Sigmoid colon (tissue), 7 donors: Measurements from ENCODE around the gene EGFLAM. TPM values are rescaled to one million over a fixed set of nuclear protein-coding genes. Genes with fewer than 3 reads are reported as not detected.

Source experiments
- DNase-seq: peaks from one replicate; pipeline ENCODE4 v3.0.0-alpha.2; 2019
- H3K27ac ChIP-seq, 4 donors: fragments of 200-600 bp; sonication (generic); one replicate each; pipeline ENCODE4 v1.5.1; 2016 to 2019; ENCODE audit warnings: mild to moderate bottlenecking in 1 of 4
- H3K27me3 ChIP-seq, 3 donors: fragments of 200-600 bp; sonication (generic); one replicate each; pipeline ENCODE4 v1.5.1; 2019; ENCODE audit warnings: mild to moderate bottlenecking in 1 of 3
- H3K36me3 ChIP-seq, 4 donors: fragments of 200-600 bp; sonication (generic); one replicate each; pipeline ENCODE4 v1.5.1; 2016 to 2019
- H3K4me1 ChIP-seq, 4 donors: fragments of 200-600 bp; sonication (generic); one replicate each; pipeline ENCODE4 v1.5.1; 2017 to 2019
- H3K4me3 ChIP-seq, 4 donors: fragments of 200-600 bp; sonication (generic); one replicate each; pipeline ENCODE4 v1.5.1; 2017 to 2019; ENCODE audit warnings: mild to moderate bottlenecking in 2 of 4, moderate library complexity in 1 of 4
- H3K9me3 ChIP-seq, 4 donors: fragments of 200-600 bp in 3 of 4; sonication (generic) in 3 of 4; one replicate each; pipeline versions ENCODE4 v1.5.1 to v1.6.1; 2013 to 2019
- EP300 ChIP-seq, 4 donors: sonication (generic); formaldehyde crosslinking; IDR thresholded peaks; one replicate each; pipeline ENCODE4 v1.6.1; 2017; ENCODE audit warnings: antibody characterized with exemption in 4 of 4
- POLR2A ChIP-seq, 2 donors: fragments of 450-650 bp; IDR thresholded peaks; one replicate each; pipeline ENCODE4 v1.6.1; 2016; ENCODE audit warnings: antibody characterized with exemption in 2 of 2, mild to moderate bottlenecking in 2 of 2, moderate library complexity in 2 of 2
- POLR2AphosphoS5 ChIP-seq, 4 donors: sonication (generic); formaldehyde crosslinking; IDR thresholded peaks; one replicate each; pipeline ENCODE4 v1.6.1; 2017; ENCODE audit warnings: antibody characterized with exemption in 4 of 4
- WGBS, 2 donors: extraction: QIAGEN DNeasy Blood & Tissue Kit; methylation state at CpG; one replicate each; pipeline ENCODE4 v1.1.7; 2013; 5-methylcytosine and 5-hydroxymethylcytosine counted together
- intact Hi-C: fragments of 100-400 bp; cut with DNase I; formaldehyde crosslinking; loops from one replicate; pipeline ENCODE4 v1.15.1; 2023
- polyA plus RNA-seq, 3 donors: library from polyadenylated mRNA; stranded (reverse); fragments of 200-250 nt; gene quantifications; one replicate each; pipeline ENCODE4 v1.2.3, GENCODE V29; 2013
- total RNA-seq, 4 donors: library from RNA; depleted of rRNA; stranded (reverse); fragments of >200 nt; gene quantifications; one replicate each; pipeline ENCODE4 v1.1.0, GENCODE V29; 2016
- TF ChIP-seq, protein P1 (sequence below), 4 experiments: fragments of 450-650 bp in 3 of 4; fragments of 200-600 bp in 1 of 4; IDR thresholded peaks; one replicate each; pipeline ENCODE4 v1.5.1; 2016 to 2019; ENCODE audit warnings: antibody characterized with exemption in 4 of 4, mild to moderate bottlenecking in 3 of 4, moderate library complexity in 2 of 4
- donor health status: healthy with polysubstance abuse.
- donor health status: Bipolar disorder and iron deficiency.
- donor health status: healthy.

EGFLAM gene
- total and polyA plus RNA-seq, 7 donors, result 0.46 to 5.7 (median 2.5) TPM

DNA sequence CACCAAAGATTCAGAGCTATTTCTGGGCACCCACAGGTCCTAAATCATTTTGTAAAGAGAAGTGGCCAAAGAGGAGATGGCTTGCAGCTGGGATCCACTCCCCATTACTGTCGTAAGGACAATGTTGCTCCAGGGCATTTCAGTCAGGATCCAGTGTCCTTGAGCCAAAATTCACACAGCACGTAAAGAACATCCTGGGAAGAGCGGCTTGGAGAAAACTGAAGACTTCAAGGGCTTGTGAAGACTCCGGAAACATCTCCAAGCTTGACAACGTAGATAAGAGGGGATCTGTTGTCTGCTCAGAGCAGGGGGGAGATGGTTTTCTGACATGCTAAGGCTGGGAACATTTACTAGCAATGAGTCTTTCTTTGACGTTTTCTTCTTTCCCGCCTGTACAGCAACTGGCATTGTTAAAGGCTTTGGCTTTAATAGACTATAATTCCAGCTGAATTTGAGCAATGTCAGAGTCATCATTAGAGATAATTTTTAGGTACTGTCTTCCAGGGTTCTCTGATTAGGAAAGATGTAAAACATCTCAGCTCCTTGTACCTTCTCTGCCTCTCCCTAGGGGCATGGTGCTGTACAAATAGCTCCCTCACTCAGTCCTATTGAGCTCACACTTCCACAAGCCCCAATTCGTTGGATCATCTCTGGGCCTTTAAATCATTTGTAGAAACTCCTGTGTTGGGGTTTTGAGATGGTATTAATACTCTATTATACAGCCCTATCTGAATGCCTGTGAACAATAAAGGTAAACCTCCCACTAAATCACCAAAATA is 39.7 kb downstream of the EGFLAM start:
- 46 to 58% methylated on average over 8 of the region's 8 CpGs for WGBS, 2 donors
- DNase-seq, result no peak
- H3K27me3 ChIP-seq, result no peaks in the 10 kb centered on the region
- H3K27ac ChIP-seq, result peak overlapping the region in 2 of 4 donors; percentile 2 to 18
- no peaks in the 10 kb centered on the region for H3K36me3 ChIP-seq
- H3K4me3 ChIP-seq, result no peak overlapping the region
- no peaks in the 10 kb centered on the region for H3K4me1 ChIP-seq
- no peaks in the 10 kb centered on the region for H3K9me3 ChIP-seq
- TF ChIP-seq POLR2A (IDR thresholded peaks at IDR 0.05), result no peak
- TF ChIP-seq POLR2AphosphoS5 (IDR thresholded peaks at IDR 0.05), result peak in 2 of 4 donors; percentile 52 to 58
- no peak for TF ChIP-seq EP300 (IDR thresholded peaks at IDR 0.05)
- TF ChIP-seq, protein P1, sequence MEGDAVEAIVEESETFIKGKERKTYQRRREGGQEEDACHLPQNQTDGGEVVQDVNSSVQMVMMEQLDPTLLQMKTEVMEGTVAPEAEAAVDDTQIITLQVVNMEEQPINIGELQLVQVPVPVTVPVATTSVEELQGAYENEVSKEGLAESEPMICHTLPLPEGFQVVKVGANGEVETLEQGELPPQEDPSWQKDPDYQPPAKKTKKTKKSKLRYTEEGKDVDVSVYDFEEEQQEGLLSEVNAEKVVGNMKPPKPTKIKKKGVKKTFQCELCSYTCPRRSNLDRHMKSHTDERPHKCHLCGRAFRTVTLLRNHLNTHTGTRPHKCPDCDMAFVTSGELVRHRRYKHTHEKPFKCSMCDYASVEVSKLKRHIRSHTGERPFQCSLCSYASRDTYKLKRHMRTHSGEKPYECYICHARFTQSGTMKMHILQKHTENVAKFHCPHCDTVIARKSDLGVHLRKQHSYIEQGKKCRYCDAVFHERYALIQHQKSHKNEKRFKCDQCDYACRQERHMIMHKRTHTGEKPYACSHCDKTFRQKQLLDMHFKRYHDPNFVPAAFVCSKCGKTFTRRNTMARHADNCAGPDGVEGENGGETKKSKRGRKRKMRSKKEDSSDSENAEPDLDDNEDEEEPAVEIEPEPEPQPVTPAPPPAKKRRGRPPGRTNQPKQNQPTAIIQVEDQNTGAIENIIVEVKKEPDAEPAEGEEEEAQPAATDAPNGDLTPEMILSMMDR (IDR thresholded peaks at IDR 0.05), result no peak
- intact Hi-C loops, result no loop called here

DNA sequence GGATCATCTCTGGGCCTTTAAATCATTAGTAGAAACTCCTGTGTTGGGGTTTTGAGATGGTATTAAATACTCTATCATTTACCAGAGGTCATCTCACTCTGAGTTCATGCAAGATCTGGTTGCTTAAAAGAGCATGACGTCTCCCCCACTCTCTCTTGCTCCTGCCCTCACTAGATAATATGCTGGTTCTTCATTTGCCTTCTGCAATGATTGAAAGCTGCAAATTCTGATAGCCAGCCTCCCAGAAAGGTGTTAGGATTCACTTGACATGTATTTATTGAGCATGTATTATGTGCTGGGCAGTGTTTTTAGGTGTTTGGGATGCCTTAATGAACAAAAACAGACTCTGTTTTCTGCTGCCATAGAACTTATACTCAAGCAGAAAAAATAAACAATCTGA is 41.2 kb downstream of the EGFLAM start:
- H3K4me3 ChIP-seq, result no peak overlapping the region
- no peak for DNase-seq
- no peaks in the 10 kb centered on the region for H3K27me3 ChIP-seq
- TF ChIP-seq, protein P1 (IDR thresholded peaks at IDR 0.05), result no peak
- no peak for TF ChIP-seq POLR2A (IDR thresholded peaks at IDR 0.05)
- intact Hi-C loops, result no loop called here
- H3K27ac ChIP-seq, result no peak overlapping the region
- no peaks in the 10 kb centered on the region for H3K4me1 ChIP-seq
- WGBS, 2 donors, result 61 to 85% methylated on average over 1 of the region's 1 CpG
- H3K36me3 ChIP-seq, result no peaks in the 10 kb centered on the region
- H3K9me3 ChIP-seq, result no peaks in the 10 kb centered on the region

DNA sequence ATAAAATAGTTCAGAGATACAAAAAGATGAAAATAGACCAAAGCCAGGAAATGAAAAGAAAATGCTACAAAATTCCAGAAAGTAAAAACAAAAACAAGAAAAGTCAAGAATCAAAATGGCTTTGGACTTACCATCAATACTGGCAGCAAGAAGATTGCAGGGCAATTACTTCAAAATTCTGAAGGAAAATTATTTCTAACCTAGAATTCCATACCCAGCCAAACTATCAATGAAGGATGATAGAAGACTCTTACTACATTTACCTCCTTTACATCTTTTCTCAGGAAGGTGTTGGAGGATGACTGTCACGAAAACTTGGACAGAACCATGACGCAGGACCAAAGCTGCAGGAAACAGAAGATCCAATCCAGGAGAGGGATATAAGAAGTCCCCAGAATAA is 46.8 kb downstream of the EGFLAM start:
- no peak overlapping the region for H3K27ac ChIP-seq
- no peaks in the 10 kb centered on the region for H3K4me1 ChIP-seq
- H3K36me3 ChIP-seq, result no peaks in the 10 kb centered on the region
- no peak overlapping the region for H3K4me3 ChIP-seq
- H3K27me3 ChIP-seq, result no peaks in the 10 kb centered on the region
- intact Hi-C loops, result no loop called here
- H3K9me3 ChIP-seq, result peaks cover 0 to 11% (median 0%) of the 10 kb centered on the region in 4 donors
- DNase-seq, result no peak
- TF ChIP-seq EP300 (IDR thresholded peaks at IDR 0.05) (no peak), POLR2AphosphoS5 (IDR thresholded peaks at IDR 0.05) (no peak), POLR2A (IDR thresholded peaks at IDR 0.05) (no peak)
- TF ChIP-seq, protein P1 (IDR thresholded peaks at IDR 0.05), result no peak
- WGBS, 2 donors, result 92 to 93% methylated on average over 2 of the region's 2 CpGs

DNA sequence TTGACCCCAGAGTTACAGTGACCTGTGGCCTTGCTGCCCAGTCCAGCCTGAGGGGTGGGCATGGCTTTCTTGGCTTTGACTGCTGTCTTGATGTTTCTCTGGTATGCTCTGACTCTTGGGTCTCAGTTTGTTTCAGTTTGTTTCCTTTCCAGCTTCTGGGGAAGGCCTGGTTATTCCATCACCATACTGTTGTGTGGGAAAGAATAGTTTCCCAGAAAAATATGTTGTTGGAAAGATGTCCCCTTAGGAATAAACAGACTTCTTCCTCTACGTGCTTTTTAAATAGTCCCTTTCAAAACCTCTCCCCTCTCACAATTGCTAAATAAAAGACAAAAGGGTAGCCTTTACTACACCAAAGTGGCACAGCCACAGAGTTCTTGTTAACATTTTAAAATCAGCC is 49.5 kb downstream of the EGFLAM start:
- H3K9me3 ChIP-seq, result peaks cover 0 to 11% (median 0%) of the 10 kb centered on the region in 4 donors
- DNase-seq, result no peak
- H3K27me3 ChIP-seq, result no peaks in the 10 kb centered on the region
- no peaks in the 10 kb centered on the region for H3K36me3 ChIP-seq
- no peak overlapping the region for H3K27ac ChIP-seq
- H3K4me3 ChIP-seq, result no peak overlapping the region
- no peaks in the 10 kb centered on the region for H3K4me1 ChIP-seq
- intact Hi-C loops, result no loop called here
- 75 to 77% methylated on average over 1 of the region's 1 CpG for WGBS, 2 donors
- no peak for TF ChIP-seq POLR2A (IDR thresholded peaks at IDR 0.05)
- TF ChIP-seq EP300 (IDR thresholded peaks at IDR 0.05), result no peak
- TF ChIP-seq POLR2AphosphoS5 (IDR thresholded peaks at IDR 0.05), result no peak
- TF ChIP-seq, protein P1 (IDR thresholded peaks at IDR 0.05), result no peak
